CD4-positive, alpha-beta memory T cell (primary cell): ENCODE measurements around the gene DSTYK. TPM values are rescaled to one million over a fixed set of nuclear protein-coding genes. Genes with fewer than 3 reads are reported as not detected.
"Not testable (repeated sequence)": the region's sequence is repeated elsewhere in the genome, so short reads cannot be mapped to it uniquely, and the experiment has no call there.

Experiments
- CTCF ChIA-PET: fragments of 350-600 bp; sonication (Branson Sonifier 250); formaldehyde crosslinking; loops from one replicate; lab custom pipeline; 2021; ENCODE audit warnings: inconsistent platforms; ENCODE audit not compliant: partially characterized antibody; lab: Charles Lee
- POLR2A ChIA-PET: fragments of 350-600 bp; sonication (Branson Sonifier 250); formaldehyde crosslinking; loops from one replicate; lab custom pipeline; 2021; ENCODE audit not compliant: partially characterized antibody; lab: Charles Lee
- DNase-seq, 5 donors: peaks; one replicate each; pipeline versions ENCODE4 v3.0.0 to v3.0.0-alpha.2; 2020 to 2022; ENCODE audit warnings: mixed read lengths in 1 of 5
- H3K27ac ChIP-seq: one replicate; pipeline ENCODE4 v1.7.0; 2013; ENCODE audit warnings: low read depth, low read length
- H3K27me3 ChIP-seq: 2 replicates; pipeline ENCODE4 v1.7.0; 2013; ENCODE audit warnings: mild to moderate bottlenecking, low read length, moderate library complexity; ENCODE audit not compliant: insufficient read depth
- H3K36me3 ChIP-seq: 2 replicates; pipeline ENCODE4 v1.7.0; 2013; ENCODE audit warnings: mild to moderate bottlenecking, low read length, moderate library complexity; ENCODE audit not compliant: insufficient read depth
- H3K4me1 ChIP-seq: 2 replicates; pipeline ENCODE4 v1.7.0; 2013; ENCODE audit warnings: mild to moderate bottlenecking, low read length, moderate library complexity; ENCODE audit not compliant: insufficient read depth
- H3K4me3 ChIP-seq, 2 donors: one replicate each; pipeline ENCODE4 v1.7.0; 2013; ENCODE audit warnings: low read length in 2 of 2, mild to moderate bottlenecking in 1 of 2
- H3K9me3 ChIP-seq, 2 donors: one replicate each; pipeline ENCODE4 v1.7.0; 2013; ENCODE audit warnings: low read length in 2 of 2, control low read depth in 1 of 2; ENCODE audit not compliant: control insufficient read depth in 1 of 2
- H3K27ac Mint-ChIP-seq, 7 donors: one replicate each; pipeline ENCODE4 v1.8.0; 2020 to 2021; ENCODE audit warnings: mixed read lengths in 7 of 7, mild to moderate bottlenecking in 6 of 7, inconsistent platforms in 3 of 7, moderate library complexity in 3 of 7
- H3K27me3 Mint-ChIP-seq, 2 donors: one replicate each; pipeline ENCODE4 v1.8.0; 2020 to 2021; ENCODE audit warnings: mixed read lengths in 2 of 2
- H3K36me3 Mint-ChIP-seq, 2 donors: one replicate each; pipeline ENCODE4 v1.8.0; 2020 to 2021; ENCODE audit warnings: mixed read lengths in 2 of 2, inconsistent platforms in 1 of 2, mild to moderate bottlenecking in 1 of 2
- H3K4me1 Mint-ChIP-seq, 4 donors: one replicate each; pipeline ENCODE4 v1.8.0; 2020 to 2021; ENCODE audit warnings: mixed read lengths in 4 of 4, mild to moderate bottlenecking in 1 of 4
- H3K4me3 Mint-ChIP-seq, 8 donors: one replicate each; pipeline ENCODE4 v1.8.0; 2020 to 2021; ENCODE audit warnings: mixed read lengths in 8 of 8, mild to moderate bottlenecking in 7 of 8, moderate library complexity in 6 of 8, inconsistent platforms in 3 of 8
- H3K9me3 Mint-ChIP-seq, 8 donors: one replicate each; pipeline ENCODE4 v1.8.0; 2020 to 2021; ENCODE audit warnings: mixed read lengths in 8 of 8, mild to moderate bottlenecking in 5 of 8, inconsistent platforms in 3 of 8, moderate library complexity in 1 of 8
- intact Hi-C: fragments of 100-400 bp; cut with micrococcal nuclease; formaldehyde crosslinking; loops from one replicate; pipeline ENCODE4 v1.15.1; 2023
- polyA plus RNA-seq, 2 donors: library from polyadenylated mRNA; unstranded; fragments of 300-500 nt; fragmentation: Illumina TruSeq; gene quantifications; one replicate each; pipeline ENCODE4 v1.2.3, GENCODE V29; 2021
- total RNA-seq, 2 experiments: library from RNA; stranded (reverse); gene quantifications; one replicate each; pipeline ENCODE4 v1.2.3, GENCODE V29; 2021

Gene DSTYK
- total and polyA plus RNA-seq, 4 experiments from 2014 or later, result 5.3 to 16.6 (median 12.6) TPM

- intact Hi-C loops, H3K4me3 Mint-ChIP-seq, H3K9me3 ChIP-seq, DNase-seq, H3K4me1 Mint-ChIP-seq, H3K4me3 ChIP-seq, H3K4me1 ChIP-seq, H3K27me3 Mint-ChIP-seq, H3K27me3 ChIP-seq, H3K27ac ChIP-seq, H3K27ac Mint-ChIP-seq, CTCF ChIA-PET, POLR2A ChIA-PET: not testable (repeated sequence)
- peaks cover 54% of the 10 kb centered on the region for H3K36me3 ChIP-seq
- peaks cover 66 to 75% of the 10 kb centered on the region in 2 donors for H3K36me3 Mint-ChIP-seq
- H3K9me3 Mint-ChIP-seq, result peaks cover 0 to 17% (median 8%) of the 10 kb centered on the region in 8 donors
Observed at GRCh38 chr1:205155665-205156377, 55.7 kb downstream of the DSTYK start.

GRCh38 chr1:205152505-205152904 lies 59.0 kb downstream of the DSTYK start:
- peaks cover 30% of the 10 kb centered on the region for H3K36me3 ChIP-seq
- peaks cover 6 to 7% of the 10 kb centered on the region in 2 donors for H3K9me3 ChIP-seq
- ChIA-PET POLR2A (no interaction called here), CTCF (interaction anchor here (1.9 kb wide), 1 partner anchor 11 kb away, joined by 10 read pairs; no protein-coding TSS in a partner anchor)
- H3K4me1 Mint-ChIP-seq, result peaks cover 0 to 2% (median 0%) of the 10 kb centered on the region in 4 donors
- no peak for DNase-seq
- no peak overlapping the region for H3K27ac Mint-ChIP-seq
- H3K4me3 Mint-ChIP-seq, result no peak overlapping the region
- no peak overlapping the region for H3K4me3 ChIP-seq
- peaks cover 0 to 14% (median 8%) of the 10 kb centered on the region in 8 donors for H3K9me3 Mint-ChIP-seq
- H3K27me3 Mint-ChIP-seq, result no peaks in the 10 kb centered on the region
- H3K27ac ChIP-seq, result no peak overlapping the region
- no peaks in the 10 kb centered on the region for H3K27me3 ChIP-seq
- no peaks in the 10 kb centered on the region for H3K4me1 ChIP-seq
- peaks cover 59 to 74% of the 10 kb centered on the region in 2 donors for H3K36me3 Mint-ChIP-seq
- intact Hi-C loops, result no loop called here

GRCh38 chr1:205150651-205151428 lies 60.7 kb downstream of the DSTYK start:
- H3K4me3 Mint-ChIP-seq, result no peak overlapping the region
- peaks cover under 1 to 2% of the 10 kb centered on the region in 2 donors for H3K9me3 ChIP-seq
- H3K36me3 ChIP-seq, result peaks cover 14% of the 10 kb centered on the region
- no peak overlapping the region for H3K27ac Mint-ChIP-seq
- no peak overlapping the region for H3K27ac ChIP-seq
- no peaks in the 10 kb centered on the region for H3K27me3 Mint-ChIP-seq
- intact Hi-C loops, result no loop called here
- no peak overlapping the region for H3K4me3 ChIP-seq
- H3K36me3 Mint-ChIP-seq, result peaks cover 50 to 70% of the 10 kb centered on the region in 2 donors
- DNase-seq, result no peak
- H3K9me3 Mint-ChIP-seq, result peaks cover 0 to 5% (median 0%) of the 10 kb centered on the region in 8 donors
- ChIA-PET CTCF (interaction anchor here (0.7 to 1.9 kb wide), 4 partner anchors 8 to 345 kb away, joined by 3 to 10 read pairs (median 5); no protein-coding TSS in a partner anchor), POLR2A (interaction anchor here (1.7 kb wide), 1 partner anchor 30 kb away, joined by 4 read pairs; the partner anchor contains the start of gene RBBP5)
- H3K4me1 ChIP-seq, result no peaks in the 10 kb centered on the region
- no peaks in the 10 kb centered on the region for H3K27me3 ChIP-seq
- peaks cover 0 to 2% (median 0%) of the 10 kb centered on the region in 4 donors for H3K4me1 Mint-ChIP-seq

GRCh38 chr1:205147191-205147835 lies 64.2 kb downstream of the DSTYK start:
- peak overlapping the region in 2 of 7 donors; percentile 7 to 31 for H3K27ac Mint-ChIP-seq

GRCh38 chr1:205144751-205145150 lies 66.8 kb downstream of the DSTYK start:
- H3K9me3 ChIP-seq, result no peaks in the 10 kb centered on the region

More at GRCh38 chr1:205147191-205147835, 64.2 kb downstream of the DSTYK start:
- Histone ChIP-seq H3K27ac (no peak overlapping the region), H3K4me3 (no peak overlapping the region), H3K9me3 (no peaks in the 10 kb centered on the region), H3K36me3 (peaks cover 5% of the 10 kb centered on the region), H3K27me3 (no peaks in the 10 kb centered on the region), H3K4me1 (no peaks in the 10 kb centered on the region)
- H3K4me3 Mint-ChIP-seq, result no peak overlapping the region
- H3K4me1 Mint-ChIP-seq, result peaks cover 0 to under 1% (median 0%) of the 10 kb centered on the region in 4 donors
- no peaks in the 10 kb centered on the region for H3K27me3 Mint-ChIP-seq
- DNase-seq, result no peak
- H3K9me3 Mint-ChIP-seq, result no peaks in the 10 kb centered on the region
- intact Hi-C loops, result no loop called here
- POLR2A ChIA-PET, result no interaction called here
- peaks cover 27 to 49% of the 10 kb centered on the region in 2 donors for H3K36me3 Mint-ChIP-seq
- CTCF ChIA-PET, result interaction anchor here (0.8 to 1.1 kb wide), 2 partner anchors 24 to 42 kb away, joined by 3 to 4 read pairs; no protein-coding TSS in a partner anchor

GRCh38 chr1:205144046-205144720 lies 67.3 kb downstream of the DSTYK start:
- intact Hi-C loops, result no loop called here
- CTCF ChIA-PET, result interaction anchor here (0.6 to 6.5 kb wide), 7 partner anchors 9 to 169 kb away, joined by 3 to 58 read pairs (median 3); partner anchors contain the start of gene RBBP5
- no peak overlapping the region for H3K4me3 Mint-ChIP-seq
- no peak overlapping the region for H3K4me3 ChIP-seq
- H3K27ac Mint-ChIP-seq, result peak overlapping the region in 4 of 7 donors; percentile 29 to 60 (median 48)
- peaks cover 4 to 11% (median 6%) of the 10 kb centered on the region in 4 donors for H3K4me1 Mint-ChIP-seq
- DNase-seq, result no peak
- H3K27ac ChIP-seq, result no peak overlapping the region
- peaks cover 11% of the 10 kb centered on the region for H3K4me1 ChIP-seq
- H3K27me3 Mint-ChIP-seq, result no peaks in the 10 kb centered on the region
- H3K36me3 ChIP-seq, result peaks cover 5% of the 10 kb centered on the region
- POLR2A ChIA-PET, result no interaction called here
- no peaks in the 10 kb centered on the region for H3K27me3 ChIP-seq
- H3K36me3 Mint-ChIP-seq, result peaks cover 22 to 30% of the 10 kb centered on the region in 2 donors
- H3K9me3 Mint-ChIP-seq, result no peaks in the 10 kb centered on the region
- no peaks in the 10 kb centered on the region for H3K9me3 ChIP-seq

More at GRCh38 chr1:205144751-205145150, 66.8 kb downstream of the DSTYK start:
- ChIA-PET POLR2A (no interaction called here), CTCF (interaction anchor here (0.6 to 6.5 kb wide), 5 partner anchors 10 to 168 kb away, joined by 3 to 58 read pairs (median 5); partner anchors contain the start of gene RBBP5)
- H3K36me3 ChIP-seq, result peaks cover 5% of the 10 kb centered on the region
- Mint-ChIP-seq H3K9me3 (no peaks in the 10 kb centered on the region), H3K4me3 (no peak overlapping the region), H3K27me3 (no peaks in the 10 kb centered on the region), H3K27ac (peak overlapping the region in 4 of 7 donors; percentile 4 to 52 (median 46)), H3K36me3 (peaks cover 27 to 36% of the 10 kb centered on the region in 2 donors), H3K4me1 (peaks cover 4 to 11% (median 6%) of the 10 kb centered on the region in 4 donors)
- no peaks in the 10 kb centered on the region for H3K27me3 ChIP-seq
- H3K4me1 ChIP-seq, result peaks cover 11% of the 10 kb centered on the region
- no peak for DNase-seq
- no peak overlapping the region for H3K27ac ChIP-seq
- intact Hi-C loops, result no loop called here
- no peak overlapping the region for H3K4me3 ChIP-seq
